Neural progenitor cell (in vitro differentiated cells): ENCODE data around the gene C16orf54.

ENCODE experiments used
- CTCF ChIP-seq: fragments of 200-600 bp; sonication (generic); IDR thresholded peaks from 2 replicates; pipeline ENCODE4 v1.5.1; 2017; ENCODE audit warnings: antibody characterized with exemption, mild to moderate bottlenecking
- EZH2 ChIP-seq: fragments of 200-600 bp; sonication (generic); IDR thresholded peaks from 2 replicates; pipeline ENCODE4 v1.6.1; 2017; ENCODE audit warnings: antibody characterized with exemption, mild to moderate bottlenecking, moderate library complexity

GRCh38 chr16:29717113-29717512, 28.7 kb downstream of the C16orf54 start:
- no peak for TF ChIP-seq CTCF
- TF ChIP-seq EZH2: no peak
